SKM-1 treated with dmso at 0.1 percent for 144 hours (cell line): Measurements from ENCODE around the gene PMIS2.
"Not testable (repeated sequence)": the region's sequence is repeated elsewhere in the genome, so short reads cannot be mapped to it uniquely, and the experiment has no call there.

Experiments used
- DNase-seq: peaks from one replicate; lab custom pipeline; 2025; ENCODE audit not compliant: unreplicated experiment; lab: John Stamatoyannopoulos, UW

Gene PMIS2

DNA sequence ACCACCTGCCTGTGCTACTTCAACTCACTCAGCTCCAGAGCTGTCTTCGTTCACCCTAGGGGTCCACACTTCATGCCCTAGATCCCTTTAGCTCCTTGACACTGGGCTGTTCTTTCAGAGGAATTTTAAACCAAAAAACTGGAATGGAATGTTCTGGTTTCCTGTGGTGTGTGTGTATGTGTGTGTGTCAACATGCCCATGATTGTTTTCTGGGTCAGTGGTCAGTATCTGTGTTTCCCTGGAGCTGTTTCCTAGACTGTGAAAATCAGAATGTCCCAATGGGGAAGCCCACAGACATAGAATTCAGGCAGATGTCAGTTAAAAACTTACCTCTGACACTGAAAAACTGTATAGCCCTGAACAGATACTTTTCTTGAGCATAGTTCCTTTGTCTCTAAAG lies 1.3 kb downstream of the PMIS2 start:
- DNase-seq: no peak

GRCh38 chr19:35590875-35591274 lies 4.9 kb downstream of the PMIS2 start:
- DNase-seq: no peak

DNA sequence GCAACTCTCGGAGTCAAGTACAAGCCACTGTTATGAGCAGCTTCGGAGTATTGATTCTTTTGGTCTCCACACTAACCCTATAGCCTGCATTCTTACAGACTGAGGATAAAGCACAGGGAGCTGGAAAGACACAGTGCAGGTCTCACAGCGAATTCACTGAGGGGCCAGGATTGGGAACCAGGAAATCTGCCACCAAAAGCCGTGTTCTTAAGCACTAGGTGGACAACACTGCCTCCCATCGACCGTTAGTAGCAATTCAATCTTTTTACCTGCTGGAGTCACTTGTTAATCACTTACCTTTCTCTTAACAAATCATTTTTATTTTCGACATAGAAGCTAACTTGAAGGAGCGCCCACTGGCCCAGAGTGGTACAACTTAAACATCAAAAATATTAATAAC lies 6.3 kb downstream of the PMIS2 start:
- peak; percentile 52 for DNase-seq

- not testable (repeated sequence) for DNase-seq
These were observed 9.1 kb downstream of the PMIS2 start for GRCh38 chr19:35595026-35595425.

DNA sequence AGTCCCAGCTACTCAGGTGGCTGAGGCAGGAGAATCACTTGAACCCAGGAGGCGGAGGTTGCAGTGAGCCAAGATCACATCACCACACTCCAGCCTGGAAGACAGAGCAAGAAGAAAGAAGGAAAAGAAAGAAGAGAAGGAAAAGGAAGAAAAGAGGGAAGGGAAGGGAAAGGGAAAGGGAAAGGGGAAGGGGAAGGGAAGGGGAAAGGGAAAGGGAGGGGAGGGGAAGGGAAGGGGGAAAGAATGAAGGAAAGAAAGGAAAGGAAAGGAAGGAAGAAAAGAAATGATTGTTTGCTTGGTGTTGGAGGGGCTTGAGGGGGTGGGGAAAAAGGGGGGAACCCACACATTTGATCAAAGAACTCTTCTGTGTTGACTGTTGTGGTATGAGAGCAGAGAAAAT lies 10.0 kb downstream of the PMIS2 start:
- DNase-seq: no peak

- no peak for DNase-seq
These were observed 10.5 kb downstream of the PMIS2 start for GRCh38 chr19:35596366-35596999.

DNA sequence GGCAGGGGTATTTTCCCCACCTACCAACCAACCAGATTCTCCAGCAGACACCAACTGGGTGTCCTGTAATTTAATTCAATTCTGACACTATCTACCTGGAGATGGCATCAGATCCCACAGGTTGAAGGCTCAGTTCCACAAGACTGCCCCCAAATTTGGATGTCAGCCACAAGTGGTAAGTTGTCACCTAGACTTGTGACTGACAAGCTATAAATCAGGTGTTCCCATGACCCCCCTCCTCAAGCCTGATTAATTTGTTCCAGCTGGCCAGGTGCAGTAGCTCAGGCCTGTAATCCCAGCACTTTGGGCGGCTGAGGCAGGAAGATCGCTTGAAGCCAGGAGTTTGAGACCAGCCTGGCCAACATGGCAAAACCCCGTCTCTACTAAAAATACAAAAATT lies 16.0 kb downstream of the PMIS2 start:
- DNase-seq: no peak

GRCh38 chr19:35604436-35604835 lies 18.5 kb downstream of the PMIS2 start:
- not testable (repeated sequence) for DNase-seq

DNA sequence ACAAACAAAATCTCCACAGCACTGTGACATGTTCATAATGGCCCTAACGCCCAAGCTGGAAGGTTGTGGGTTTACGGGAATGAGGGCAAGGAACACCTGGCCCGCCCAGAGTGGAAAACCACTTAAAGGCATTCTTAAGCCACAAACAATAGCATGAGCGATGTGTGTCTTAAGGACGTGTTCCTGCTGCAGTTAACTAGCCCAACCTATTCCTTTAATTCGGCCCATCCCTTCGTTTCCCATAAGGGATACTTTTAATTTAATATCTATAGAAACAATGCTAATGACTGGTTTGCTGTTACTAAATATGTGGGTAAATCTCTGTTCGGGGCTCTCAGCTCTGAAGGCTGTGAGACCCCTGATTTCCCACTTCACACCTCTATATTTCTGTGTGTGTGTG lies 21.2 kb downstream of the PMIS2 start:
- not testable (repeated sequence) for DNase-seq

- DNase-seq: no peak
These were observed 21.7 kb downstream of the PMIS2 start for GRCh38 chr19:35607661-35608060.

DNA sequence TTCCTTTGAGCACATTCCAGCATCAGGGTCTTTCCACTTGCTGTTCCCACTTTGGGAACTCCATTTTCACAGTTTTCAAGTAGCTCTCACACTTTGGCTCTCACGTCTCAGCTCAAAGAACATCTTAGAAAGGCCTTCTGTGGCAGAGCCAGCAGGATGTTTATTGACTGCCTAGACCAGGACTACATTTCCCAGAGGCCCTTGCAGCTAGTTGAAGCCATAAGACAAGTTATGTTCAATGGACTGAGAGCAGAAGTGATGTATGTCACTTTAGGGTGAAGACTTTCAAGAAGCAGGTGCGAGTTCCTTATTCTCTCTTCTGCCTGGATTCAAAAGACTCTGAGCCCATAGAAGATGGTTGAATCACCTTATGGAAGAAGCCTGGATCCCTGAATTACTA lies 22.3 kb downstream of the PMIS2 start:
- DNase-seq: no peak

- DNase-seq: no peak
These were observed 23.9 kb downstream of the PMIS2 start for GRCh38 chr19:35609851-35610353.

GRCh38 chr19:35612224-35612558 lies 26.2 kb downstream of the PMIS2 start:
- DNase-seq: no peak

- DNase-seq: peak; percentile 78
These were observed 26.8 kb downstream of the PMIS2 start, which contains the start of gene HAUS5 for GRCh38 chr19:35612559-35613321. HAUS5 (plus strand) TSS chr19:35612735; CDS start chr19:35612795, 60 bp downstream.

GRCh38 chr19:35613574-35613973 lies 27.6 kb downstream of the PMIS2 start:
- DNase-seq: no peak

DNA sequence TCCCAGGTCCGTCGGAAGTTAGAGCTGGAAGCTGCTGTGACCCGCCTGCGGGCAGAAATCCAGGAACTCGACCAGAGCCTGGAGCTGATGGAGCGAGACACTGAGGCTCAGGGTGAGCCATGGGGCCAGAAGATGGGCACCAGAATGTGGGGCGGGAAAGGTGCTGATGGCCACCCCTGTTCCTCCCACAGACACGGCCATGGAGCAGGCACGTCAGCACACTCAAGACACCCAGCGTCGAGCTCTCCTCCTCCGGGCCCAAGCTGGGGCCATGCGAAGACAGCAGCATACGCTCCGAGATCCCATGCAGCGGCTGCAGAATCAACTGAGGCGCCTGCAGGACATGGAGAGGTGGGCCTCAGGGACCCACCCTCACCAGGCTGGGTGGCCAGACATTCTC lies 29.1 kb downstream of the PMIS2 start:
- no peak for DNase-seq

- DNase-seq: no peak
These were observed 32.9 kb downstream of the PMIS2 start for GRCh38 chr19:35618857-35619256.

GRCh38 chr19:35619290-35619923 lies 33.4 kb downstream of the PMIS2 start:
- no peak for DNase-seq

- DNase-seq: no peak
These were observed 34.0 kb downstream of the PMIS2 start for GRCh38 chr19:35620001-35620400.

DNA sequence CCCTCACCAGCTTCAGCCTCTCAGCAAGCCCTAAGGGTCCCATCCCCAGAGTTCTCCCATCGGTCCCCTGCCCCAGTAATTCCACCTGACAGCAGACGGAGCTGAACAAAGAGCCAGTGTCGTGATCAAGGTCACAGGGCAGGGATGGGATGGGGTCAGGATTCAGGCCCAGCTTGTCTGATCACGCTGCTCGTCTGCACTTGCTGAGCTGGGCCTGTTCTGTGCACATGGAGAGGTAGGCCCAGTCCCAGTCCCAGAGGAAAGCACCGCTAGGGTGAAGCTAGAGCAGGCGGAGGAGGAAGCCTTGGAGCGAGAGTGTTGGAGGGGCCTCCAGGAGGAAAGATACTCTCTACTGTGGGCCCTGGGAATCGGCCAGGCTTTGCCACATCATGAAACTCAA lies 35.7 kb downstream of the PMIS2 start:
- no peak for DNase-seq

DNA sequence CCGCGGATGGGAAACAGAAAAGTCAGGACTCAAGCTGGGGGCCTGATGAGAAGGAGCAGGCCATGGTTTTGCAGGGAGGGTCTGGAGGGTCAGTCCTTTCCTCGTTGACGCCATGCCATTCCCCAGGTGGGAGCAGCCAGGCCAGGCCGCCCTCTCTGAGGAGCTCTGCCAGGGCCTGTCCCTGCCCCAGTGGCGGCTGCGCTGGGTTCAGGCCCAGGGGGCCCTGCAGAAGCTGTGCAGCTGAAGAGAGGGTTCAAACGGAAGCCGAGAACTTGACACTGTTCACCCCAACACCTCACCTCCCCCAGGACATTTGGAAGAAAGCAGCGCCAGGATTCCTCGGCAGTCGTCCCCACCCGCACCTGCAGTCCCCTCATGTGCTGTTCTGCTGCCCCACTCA lies 36.8 kb downstream of the PMIS2 start:
- no peak for DNase-seq
